DOHH2 (cell line): ENCODE results near the gene SCAMP2.

ENCODE experiments used
- H3F3A ChIP-seq: fragments of 200-600 bp; sonication (generic), shearing (Covaris generic); 2 replicates; pipeline ENCODE4 v1.6.0; 2016; ENCODE audit warnings: antibody characterized with exemption, mild to moderate bottlenecking; ENCODE audit not compliant: control insufficient read depth, insufficient read depth
- H3K27ac ChIP-seq: fragments of 200-600 bp; sonication (generic); 2 replicates; pipeline ENCODE4 v1.5.1; 2014; ENCODE audit warnings: low read depth, mild to moderate bottlenecking, low read length, moderate library complexity
- H3K27me3 ChIP-seq: fragments of 200-600 bp; sonication (generic); 2 replicates; pipeline ENCODE4 v1.6.1; 2014; ENCODE audit warnings: mild to moderate bottlenecking, low read length, mixed read lengths; ENCODE audit not compliant: control insufficient read depth
- H3K36me3 ChIP-seq: fragments of 200-600 bp; sonication (generic); 2 replicates; pipeline ENCODE4 v1.6.1; 2014; ENCODE audit warnings: mild to moderate bottlenecking, low read length, moderate library complexity, mixed read lengths; ENCODE audit not compliant: control insufficient read depth
- H3K4me1 ChIP-seq: fragments of 200-600 bp; sonication (generic); 2 replicates; pipeline ENCODE4 v1.6.1; 2014; ENCODE audit warnings: mild to moderate bottlenecking, low read length, mixed read lengths; ENCODE audit not compliant: control insufficient read depth
- H3K4me2 ChIP-seq: fragments of 200-600 bp; sonication (generic); 2 replicates; pipeline ENCODE4 v1.6.0; 2014; ENCODE audit warnings: mild to moderate bottlenecking, low read length, moderate library complexity
- H3K4me3 ChIP-seq: fragments of 200-600 bp; sonication (generic); 2 replicates; pipeline ENCODE4 v1.5.1; 2014; ENCODE audit warnings: mild to moderate bottlenecking, low read length, mixed read lengths
- H3K79me2 ChIP-seq: fragments of 200-600 bp; sonication (generic); 2 replicates; pipeline ENCODE4 v1.6.1; 2014; ENCODE audit warnings: mild to moderate bottlenecking, low read length, mixed read lengths; ENCODE audit not compliant: control insufficient read depth
- H3K9me2 ChIP-seq: fragments of 200-600 bp; sonication (generic); replicated peaks from 2 replicates; pipeline ENCODE4 v1.6.1; 2014; ENCODE audit warnings: mild to moderate bottlenecking, low read length, mixed read lengths; ENCODE audit not compliant: control insufficient read depth
- H3K9me3 ChIP-seq: fragments of 200-600 bp; sonication (generic); 2 replicates; pipeline ENCODE4 v1.6.1; 2014; ENCODE audit warnings: antibody characterized with exemption, low read length, mixed read lengths; ENCODE audit not compliant: control insufficient read depth, insufficient read depth
- H4K20me1 ChIP-seq: fragments of 200-600 bp; sonication (generic); 2 replicates; pipeline ENCODE4 v1.6.0; 2014; ENCODE audit warnings: low read depth, mild to moderate bottlenecking, antibody characterized with exemption, low read length, moderate library complexity; ENCODE audit not compliant: control insufficient read depth, insufficient read depth
- EZH2phosphoT487 ChIP-seq: fragments of 200-600 bp; sonication (generic); IDR thresholded peaks from 2 replicates; pipeline ENCODE4 v1.6.1; 2017; ENCODE audit warnings: borderline replicate concordance, mild to moderate bottlenecking, antibody characterized with exemption, low read length, moderate library complexity, mixed read lengths
- TF ChIP-seq, protein P1 (sequence below): fragments of 200-600 bp; sonication (generic); IDR thresholded peaks from one replicate; pipeline ENCODE4 v1.5.1; 2014; ENCODE audit warnings: antibody characterized with exemption, mild to moderate bottlenecking, low read depth, low read length; ENCODE audit not compliant: poor library complexity, severe bottlenecking

Gene SCAMP2

DNA sequence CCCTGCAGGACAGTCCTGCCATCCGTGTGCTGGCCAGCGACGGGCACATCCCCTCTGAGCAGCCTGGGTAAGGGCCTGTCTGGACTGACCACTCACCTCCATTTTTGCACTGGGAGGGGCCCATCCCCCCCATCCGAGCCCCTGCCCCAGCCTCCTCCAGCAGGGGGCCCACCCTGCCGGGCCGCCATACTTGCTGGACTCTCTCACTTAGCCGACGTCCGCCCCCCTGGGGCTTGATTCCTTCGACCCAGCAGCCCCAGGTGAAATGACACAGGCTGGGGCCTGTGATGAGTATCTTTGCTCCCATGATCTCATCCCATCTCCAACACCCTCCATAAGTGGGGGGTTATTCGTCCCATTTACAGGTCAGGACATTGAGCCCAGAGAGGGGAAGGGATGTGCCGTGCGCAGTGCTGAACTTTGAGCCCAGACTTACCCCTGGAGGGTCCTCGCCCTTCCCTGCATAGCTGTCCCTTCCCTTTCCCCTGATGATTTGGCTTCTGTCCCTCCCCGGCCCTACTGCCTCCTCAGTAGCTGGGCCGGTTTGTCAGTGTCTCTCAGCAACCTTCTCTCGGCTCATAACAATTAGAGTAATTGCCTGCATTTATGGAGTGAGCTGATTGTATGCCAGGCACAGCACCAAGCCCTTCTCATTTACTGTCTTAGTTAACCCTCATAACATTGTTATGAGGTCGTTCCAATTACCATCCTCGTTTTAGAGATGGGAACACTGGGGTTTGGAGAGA is 56.4 kb downstream of the SCAMP2 start:
- Histone ChIP-seq H3K79me2 (no peaks in the 10 kb centered on the region), H3K4me3 (no peak overlapping the region), H3K4me2 (no peak overlapping the region), H3K9me2 (no peaks in the 10 kb centered on the region), H3K27ac (no peak overlapping the region), H3F3A (0 out of 2 replicates have a peak, but pooled peaks cover 2% of the 10 kb centered on the region), H3K9me3 (no peaks in the 10 kb centered on the region), H3K36me3 (no peaks in the 10 kb centered on the region), H3K4me1 (peaks cover 45% of the 10 kb centered on the region), H4K20me1 (no peaks in the 10 kb centered on the region), H3K27me3 (no peaks in the 10 kb centered on the region)
- no peak for TF ChIP-seq EZH2phosphoT487
- TF ChIP-seq, protein P1, sequence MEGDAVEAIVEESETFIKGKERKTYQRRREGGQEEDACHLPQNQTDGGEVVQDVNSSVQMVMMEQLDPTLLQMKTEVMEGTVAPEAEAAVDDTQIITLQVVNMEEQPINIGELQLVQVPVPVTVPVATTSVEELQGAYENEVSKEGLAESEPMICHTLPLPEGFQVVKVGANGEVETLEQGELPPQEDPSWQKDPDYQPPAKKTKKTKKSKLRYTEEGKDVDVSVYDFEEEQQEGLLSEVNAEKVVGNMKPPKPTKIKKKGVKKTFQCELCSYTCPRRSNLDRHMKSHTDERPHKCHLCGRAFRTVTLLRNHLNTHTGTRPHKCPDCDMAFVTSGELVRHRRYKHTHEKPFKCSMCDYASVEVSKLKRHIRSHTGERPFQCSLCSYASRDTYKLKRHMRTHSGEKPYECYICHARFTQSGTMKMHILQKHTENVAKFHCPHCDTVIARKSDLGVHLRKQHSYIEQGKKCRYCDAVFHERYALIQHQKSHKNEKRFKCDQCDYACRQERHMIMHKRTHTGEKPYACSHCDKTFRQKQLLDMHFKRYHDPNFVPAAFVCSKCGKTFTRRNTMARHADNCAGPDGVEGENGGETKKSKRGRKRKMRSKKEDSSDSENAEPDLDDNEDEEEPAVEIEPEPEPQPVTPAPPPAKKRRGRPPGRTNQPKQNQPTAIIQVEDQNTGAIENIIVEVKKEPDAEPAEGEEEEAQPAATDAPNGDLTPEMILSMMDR: no peak

DNA sequence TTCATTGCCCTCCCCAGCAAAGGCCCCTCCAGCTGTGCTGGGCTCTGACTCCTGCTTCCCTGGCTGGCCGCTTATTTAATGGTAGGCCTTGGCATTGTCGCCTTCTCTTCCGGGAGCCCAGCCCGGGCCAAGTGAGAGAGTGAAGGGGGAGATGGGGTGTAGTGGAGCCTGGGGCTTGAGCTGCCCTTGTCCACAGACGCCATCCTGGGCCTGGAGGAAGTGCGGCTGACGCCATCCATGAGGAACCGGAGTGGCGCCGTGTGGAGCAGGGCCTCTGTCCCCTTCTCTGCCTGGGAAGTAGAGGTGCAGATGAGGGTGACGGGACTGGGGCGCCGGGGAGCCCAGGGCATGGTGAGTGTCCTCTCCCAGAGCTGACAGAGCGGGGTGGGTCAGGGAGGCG is 57.2 kb downstream of the SCAMP2 start:
- Histone ChIP-seq H3K79me2 (no peaks in the 10 kb centered on the region), H3K36me3 (no peaks in the 10 kb centered on the region), H3K9me3 (no peaks in the 10 kb centered on the region), H3K27ac (no peak overlapping the region), H3K9me2 (no peaks in the 10 kb centered on the region), H3K4me2 (no peak overlapping the region), H4K20me1 (no peaks in the 10 kb centered on the region), H3K4me1 (peaks cover 36% of the 10 kb centered on the region), H3F3A (0 out of 2 replicates have a peak, but pooled peaks cover 2% of the 10 kb centered on the region), H3K27me3 (no peaks in the 10 kb centered on the region), H3K4me3 (no peak overlapping the region)
- TF ChIP-seq EZH2phosphoT487: no peak
- TF ChIP-seq, protein P1: no peak

DNA sequence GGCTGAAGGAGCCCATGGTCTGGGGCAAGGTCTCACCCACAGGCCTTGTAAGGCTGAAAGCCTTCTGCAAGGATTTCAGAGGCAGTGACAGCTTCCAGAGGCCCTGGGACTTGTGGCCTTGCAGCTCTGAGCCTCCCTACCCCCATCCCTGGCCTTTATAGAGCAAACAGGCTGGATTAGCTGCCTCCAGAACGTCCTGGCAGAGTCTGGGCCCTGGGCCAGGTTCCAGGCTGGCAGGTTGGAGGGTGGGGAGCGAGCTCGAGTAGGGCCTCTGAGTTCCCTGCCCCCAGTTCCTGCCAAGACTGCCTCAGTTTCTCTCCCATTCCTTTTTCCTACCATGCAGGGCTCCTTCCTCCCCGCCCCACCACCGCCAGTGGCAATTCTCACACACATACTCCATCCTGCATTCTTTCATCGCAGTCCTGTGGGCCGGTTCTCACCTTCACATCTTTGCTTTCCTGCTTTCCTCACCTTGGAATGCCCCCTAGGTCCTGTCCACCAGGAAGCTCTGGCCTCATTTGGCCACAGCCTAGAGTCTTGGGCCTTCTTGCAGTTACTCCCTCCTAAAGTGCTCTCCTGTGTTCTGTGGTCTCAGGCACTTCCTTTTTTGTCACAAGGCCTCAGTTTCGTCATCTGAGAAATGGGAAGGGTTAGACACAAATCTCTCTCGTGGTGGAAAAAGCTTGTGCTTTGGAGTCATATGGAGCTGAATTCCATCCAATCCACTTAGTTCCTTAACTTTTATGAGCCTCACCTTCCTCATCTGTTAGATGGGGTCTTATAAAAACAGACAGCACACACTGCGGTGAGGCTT is 57.8 kb downstream of the SCAMP2 start:
- H3K27ac ChIP-seq: no peak overlapping the region
- H3K79me2 ChIP-seq: no peaks in the 10 kb centered on the region
- H3K4me2 ChIP-seq: no peak overlapping the region
- H3K4me1 ChIP-seq: peaks cover 30% of the 10 kb centered on the region
- H3K9me2 ChIP-seq: no peaks in the 10 kb centered on the region
- no peaks in the 10 kb centered on the region for H3K36me3 ChIP-seq
- 0 out of 2 replicates have a peak, but pooled peaks cover 2% of the 10 kb centered on the region for H3F3A ChIP-seq
- H3K4me3 ChIP-seq: no peak overlapping the region
- no peak for TF ChIP-seq EZH2phosphoT487
- TF ChIP-seq, protein P1: no peak
- H3K27me3 ChIP-seq: no peaks in the 10 kb centered on the region
- H3K9me3 ChIP-seq: no peaks in the 10 kb centered on the region
- H4K20me1 ChIP-seq: no peaks in the 10 kb centered on the region
